Transverse colon (tissue), 4 donors: ENCODE results near the gene POLR2L. TPM values are rescaled to one million over a fixed set of nuclear protein-coding genes. Genes with fewer than 3 reads are reported as not detected.

ENCODE experiments used
- DNase-seq: peaks from one replicate; pipeline ENCODE4 v3.0.0-alpha.2; 2019
- H3K27ac ChIP-seq, 4 donors: fragments of 200-600 bp; sonication (generic); 2 replicates each; pipeline ENCODE4 v1.5.1; 2016 to 2018; ENCODE audit warnings: inconsistent platforms in 4 of 4
- H3K27me3 ChIP-seq: fragments of 200-600 bp; sonication (generic); 2 replicates; pipeline ENCODE4 v1.5.1; 2017; ENCODE audit warnings: inconsistent platforms
- H3K36me3 ChIP-seq, 4 donors: fragments of 200-600 bp; sonication (generic); 2 replicates each; pipeline ENCODE4 v1.5.1; 2017 to 2019; ENCODE audit warnings: inconsistent platforms in 4 of 4
- H3K4me1 ChIP-seq, 4 donors: fragments of 200-600 bp; sonication (generic); 2 replicates each; pipeline ENCODE4 v1.5.1; 2017 to 2020; ENCODE audit warnings: inconsistent platforms in 4 of 4
- H3K4me3 ChIP-seq, 4 donors: fragments of 200-600 bp; sonication (generic); 1 replicate in 1 of 4; 2 replicates in 3 of 4; pipeline versions ENCODE4 v1.5.1 to v1.6.1; 2017 to 2019; ENCODE audit warnings: inconsistent platforms in 4 of 4
- H3K9me3 ChIP-seq, 2 donors: fragments of 200-600 bp; sonication (generic); 2 replicates each; pipeline ENCODE4 v1.5.1; 2017 to 2019; ENCODE audit warnings: inconsistent platforms in 2 of 2
- CTCF ChIP-seq, 5 experiments: fragments of 200-600 bp in 3 of 5; fragments of 450-650 bp in 2 of 5; sonication (generic) in 3 of 5; IDR thresholded peaks; 1 replicate in 2 of 5; 2 replicates in 3 of 5; pipeline ENCODE4 v1.5.1; 2016 to 2017; ENCODE audit warnings: antibody characterized with exemption in 5 of 5, inconsistent platforms in 3 of 5, mild to moderate bottlenecking in 2 of 5, moderate library complexity in 1 of 5
- EP300 ChIP-seq: sonication (generic); formaldehyde crosslinking; IDR thresholded peaks from one replicate; pipeline ENCODE4 v1.6.1; 2017; ENCODE audit warnings: antibody characterized with exemption, low read depth
- POLR2A ChIP-seq: fragments of 450-650 bp; IDR thresholded peaks from one replicate; pipeline ENCODE4 v1.6.1; 2016; ENCODE audit warnings: antibody characterized with exemption, mild to moderate bottlenecking, moderate library complexity
- POLR2AphosphoS5 ChIP-seq, 3 donors: sonication (generic); formaldehyde crosslinking; IDR thresholded peaks; one replicate each; pipeline ENCODE4 v1.6.1; 2016; ENCODE audit warnings: antibody characterized with exemption in 3 of 3
- WGBS, 2 donors: methylation state at CpG; one replicate each; pipeline ENCODE4 v1.1.5; 2018; ENCODE audit warnings: low coverage in 1 of 2; 5-methylcytosine and 5-hydroxymethylcytosine counted together
- in situ Hi-C, 4 donors: fragments of 200-750 bp; cut with MboI; loops; one replicate each; pipeline versions ENCODE4 v1.15.0 to v1.15.1; 2017; ENCODE audit warnings: low sequenced_read_pairs in 3 of 4, low pct_ligation_motif_present in 1 of 4, low pct_unique_long_range_greater_than_20kb in 1 of 4
- intact Hi-C: fragments of 100-400 bp; cut with DNase I; formaldehyde crosslinking; loops from one replicate; pipeline ENCODE4 v1.15.1; 2023; ENCODE audit warnings: low total_unique reads
- total RNA-seq, 4 donors: library from RNA; depleted of rRNA; stranded (reverse); fragments of >200 nt; gene quantifications; one replicate each; pipeline ENCODE4 v1.1.0, GENCODE V29; 2016

POLR2L gene
- total RNA-seq, 4 donors from 2014 or later, result 9.7 to 66.6 (median 32.7) TPM

GRCh38 chr11:873706-874105, 31.4 kb upstream of the POLR2L start:
- Histone ChIP-seq H3K27ac (no peak overlapping the region), H3K9me3 (no peaks in the 10 kb centered on the region), H3K4me3 (no peak overlapping the region), H3K4me1 (no peaks in the 10 kb centered on the region), H3K36me3 (no peaks in the 10 kb centered on the region), H3K27me3 (no peaks in the 10 kb centered on the region)
- 40 to 60% methylated on average over 1 to 12 of the region's 12 CpGs for WGBS, 2 donors
- in situ Hi-C loops, result loop anchor here in 2 of 4 donors (25.0 kb wide), 1 partner anchor 164 kb away; the partner anchor contains the start of gene MUC6 (in 2 of the 2)
- no peak for DNase-seq
- intact Hi-C loops, result no loop called here
- TF ChIP-seq POLR2A, result no peak

- Histone ChIP-seq H3K4me3 (no peak overlapping the region), H3K9me3 (no peaks in the 10 kb centered on the region), H3K27me3 (no peaks in the 10 kb centered on the region), H3K4me1 (no peaks in the 10 kb centered on the region), H3K27ac (no peak overlapping the region), H3K36me3 (no peaks in the 10 kb centered on the region)
- TF ChIP-seq CTCF (IDR thresholded peaks at IDR 0.05), result no peak
- no peak for TF ChIP-seq POLR2AphosphoS5 (IDR thresholded peaks at IDR 0.05)
- TF ChIP-seq EP300, result no peak
- TF ChIP-seq POLR2A, result no peak
- WGBS, 2 donors, result 88% methylated on average over 7 of the region's 9 CpGs; no CpG with 5 or more reads in 1 of the 2 donors
- DNase-seq, result no peak
- intact Hi-C loops (no loop called here), in situ Hi-C loops (loop anchor here in 2 of 4 donors (25.0 kb wide), 1 partner anchor 165 kb away; the partner anchor contains the start of gene MUC6 (in 2 of the 2))
Observed at GRCh38 chr11:872799-873198, 30.5 kb upstream of the POLR2L start.

DNA sequence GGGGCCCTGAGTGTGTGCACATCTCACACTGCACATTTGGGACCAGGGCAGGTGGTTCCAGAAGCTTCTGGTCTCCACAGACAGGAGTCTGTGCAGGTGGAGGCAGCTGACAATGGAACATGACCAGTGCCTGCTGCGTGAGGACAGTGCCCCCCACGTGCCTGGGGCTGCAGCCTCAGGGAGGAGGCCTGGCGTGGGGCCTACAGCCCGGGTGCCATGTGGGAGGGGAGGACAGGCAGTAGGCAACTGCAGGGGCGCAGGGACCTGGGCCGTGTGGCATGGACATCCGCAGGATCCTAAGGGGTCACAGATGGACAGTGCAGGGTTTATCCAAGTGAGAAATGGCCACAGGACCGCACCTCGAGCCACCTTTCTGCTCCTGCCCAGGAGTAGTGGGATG, 29.1 kb upstream of the POLR2L start:
- intact Hi-C loops, result no loop called here
- no peak overlapping the region for H3K27ac ChIP-seq
- in situ Hi-C loops, result loop anchor here in 2 of 4 donors (25.0 kb wide), 1 partner anchor 166 kb away; the partner anchor contains the start of gene MUC6 (in 2 of the 2)
- H3K4me3 ChIP-seq, result no peak overlapping the region
- no peaks in the 10 kb centered on the region for H3K4me1 ChIP-seq
- H3K36me3 ChIP-seq, result no peaks in the 10 kb centered on the region
- no peak for TF ChIP-seq CTCF (IDR thresholded peaks at IDR 0.05)
- no peak for TF ChIP-seq EP300
- TF ChIP-seq POLR2A, result no peak
- no peak for TF ChIP-seq POLR2AphosphoS5 (IDR thresholded peaks at IDR 0.05)
- H3K9me3 ChIP-seq, result no peaks in the 10 kb centered on the region
- DNase-seq, result no peak
- H3K27me3 ChIP-seq, result no peaks in the 10 kb centered on the region
- 78% methylated on average over 9 of the region's 9 CpGs; no CpG with 5 or more reads in 1 of the 2 donors for WGBS, 2 donors

DNA sequence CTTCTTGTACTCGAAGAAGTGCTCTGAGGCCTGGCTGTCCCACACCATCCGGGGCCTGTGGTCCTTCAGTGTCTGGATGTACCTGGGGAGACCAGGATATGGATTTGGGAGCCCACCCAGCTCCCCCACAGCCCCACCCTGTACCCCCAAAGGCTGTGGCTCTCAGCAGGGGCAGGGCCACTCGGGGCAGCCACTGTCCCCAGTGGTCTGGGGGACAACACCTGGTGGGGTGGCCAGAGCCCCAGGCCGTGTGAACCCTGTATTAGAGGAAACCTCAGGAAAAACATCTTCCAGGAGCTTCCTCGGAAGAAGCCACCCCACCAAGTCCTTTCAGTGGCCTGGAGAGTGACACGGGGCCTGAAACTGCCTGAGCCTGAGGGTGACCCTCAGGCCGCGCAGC, 28.1 kb upstream of the POLR2L start:
- intact Hi-C loops, result no loop called here
- WGBS, 2 donors, result 80 to 87% methylated on average over 2 to 8 of the region's 8 CpGs
- Histone ChIP-seq H3K4me1 (no peaks in the 10 kb centered on the region), H3K4me3 (no peak overlapping the region), H3K9me3 (no peaks in the 10 kb centered on the region), H3K27me3 (no peaks in the 10 kb centered on the region), H3K27ac (no peak overlapping the region), H3K36me3 (no peaks in the 10 kb centered on the region)
- no peak for DNase-seq
- TF ChIP-seq POLR2AphosphoS5 (IDR thresholded peaks at IDR 0.05) (no peak), EP300 (no peak), CTCF (IDR thresholded peaks at IDR 0.05) (no peak), POLR2A (no peak)
- in situ Hi-C loops, result loop anchor here in 2 of 4 donors (25.0 kb wide), 1 partner anchor 167 kb away; the partner anchor contains the start of gene MUC6 (in 2 of the 2)

- in situ Hi-C loops (loop anchor here in 2 of 4 donors (25.0 kb wide), 1 partner anchor 167 kb away; the partner anchor contains the start of gene MUC6 (in 2 of the 2)), intact Hi-C loops (no loop called here)
- H3K4me3 ChIP-seq, result no peak overlapping the region
- no peak overlapping the region for H3K27ac ChIP-seq
- no peaks in the 10 kb centered on the region for H3K36me3 ChIP-seq
- no peaks in the 10 kb centered on the region for H3K9me3 ChIP-seq
- H3K27me3 ChIP-seq, result no peaks in the 10 kb centered on the region
- no peak for TF ChIP-seq EP300
- no peak for TF ChIP-seq CTCF (IDR thresholded peaks at IDR 0.05)
- no peak for TF ChIP-seq POLR2AphosphoS5 (IDR thresholded peaks at IDR 0.05)
- no peak for TF ChIP-seq POLR2A
- WGBS, 2 donors, result 80% methylated on average over 5 of the region's 8 CpGs; no CpG with 5 or more reads in 1 of the 2 donors
- no peak for DNase-seq
- H3K4me1 ChIP-seq, result no peaks in the 10 kb centered on the region
Observed at GRCh38 chr11:870127-870413, 27.7 kb upstream of the POLR2L start.
